ENCODE measurements around the gene RSPH3. TPM values are rescaled to one million over a fixed set of nuclear protein-coding genes. Genes with fewer than 3 reads are reported as not detected.
"Not testable (repeated sequence)": the region's sequence is repeated elsewhere in the genome, so short reads cannot be mapped to it uniquely, and the experiment has no call there.

The RSPH3 gene
- 8.6 TPM for total RNA-seq
- 5.8 TPM for polyA plus RNA-seq

- H3K4me3 ChIP-seq (ENCODE audit: low read depth, low read length), result peak within 1 kb of the TSS; percentile 73
- no peaks in the 10 kb centered on the region for H3K4me1 ChIP-seq (ENCODE audit: insufficient read depth)
- under 1% methylated on average over 50 of the region's 50 CpGs for WGBS
- peak; percentile 88 for DNase-seq (ENCODE audit: extremely low spot score)
- no peaks in the 10 kb centered on the region for H3K36me3 ChIP-seq (ENCODE audit: insufficient read depth)
- peak within 1 kb of the TSS; percentile 68 for H3K27ac ChIP-seq (ENCODE audit: low read depth)
Measured at GRCh38 chr6:158999666-159000403, at the start of gene RSPH3. Gene RSPH3 (minus strand): TSS chr6:159000202. CDS start chr6:158999550, 652 bp downstream.

GRCh38 chr6:159047891-159048685 lies 48.1 kb upstream of the RSPH3 start:
- WGBS, result 53% methylated on average over 10 of the region's 10 CpGs
- Histone ChIP-seq H3K36me3 (ENCODE audit: insufficient read depth) (no peaks in the 10 kb centered on the region), H3K27ac (ENCODE audit: low read depth) (no peak overlapping the region), H3K4me1 (ENCODE audit: insufficient read depth) (no peaks in the 10 kb centered on the region), H3K4me3 (ENCODE audit: low read depth, low read length) (no peak overlapping the region)
- no peak for DNase-seq (ENCODE audit: extremely low spot score)

GRCh38 chr6:159045801-159046200 lies 45.8 kb upstream of the RSPH3 start:
- Histone ChIP-seq H3K27ac (ENCODE audit: low read depth) (no peak overlapping the region), H3K4me1 (ENCODE audit: insufficient read depth) (no peaks in the 10 kb centered on the region), H3K36me3 (ENCODE audit: insufficient read depth) (peaks cover 2% of the 10 kb centered on the region), H3K4me3 (ENCODE audit: low read depth, low read length) (no peak overlapping the region)
- WGBS, result 82% methylated on average over 7 of the region's 7 CpGs
- DNase-seq (ENCODE audit: extremely low spot score), result no peak

- 29% methylated on average over 15 of the region's 15 CpGs for WGBS
- Histone ChIP-seq H3K4me3 (ENCODE audit: low read depth, low read length) (peak within 1 kb of the TSS; percentile 34), H3K4me1 (ENCODE audit: insufficient read depth) (no peaks in the 10 kb centered on the region), H3K27ac (ENCODE audit: low read depth) (no peak within 1 kb of the TSS), H3K36me3 (ENCODE audit: insufficient read depth) (peaks cover 2% of the 10 kb centered on the region)
- DNase-seq (ENCODE audit: extremely low spot score), result no peak
Measured at GRCh38 chr6:159044899-159045727, 45.1 kb upstream of the RSPH3 start, which contains the start of gene TAGAP. Gene TAGAP (minus strand): TSS chr6:159044991. CDS start chr6:159044146, 845 bp downstream.

GRCh38 chr6:159043947-159044346 lies 43.9 kb upstream of the RSPH3 start:
- 73% methylated on average over 7 of the region's 7 CpGs for WGBS
- peaks cover 2% of the 10 kb centered on the region for H3K36me3 ChIP-seq (ENCODE audit: insufficient read depth)
- no peak overlapping the region for H3K27ac ChIP-seq (ENCODE audit: low read depth)
- peak overlapping the region; percentile 23 for H3K4me3 ChIP-seq (ENCODE audit: low read depth, low read length)
- no peak for DNase-seq (ENCODE audit: extremely low spot score)
- H3K4me1 ChIP-seq (ENCODE audit: insufficient read depth), result no peaks in the 10 kb centered on the region

- DNase-seq (ENCODE audit: extremely low spot score), result no peak
- Histone ChIP-seq H3K4me1 (ENCODE audit: insufficient read depth) (no peaks in the 10 kb centered on the region), H3K36me3 (ENCODE audit: insufficient read depth) (peaks cover 2% of the 10 kb centered on the region), H3K4me3 (ENCODE audit: low read depth, low read length) (no peak overlapping the region), H3K27ac (ENCODE audit: low read depth) (no peak overlapping the region)
- WGBS, result 62% methylated on average over 6 of the region's 6 CpGs
Measured at GRCh38 chr6:159043251-159043650, 43.2 kb upstream of the RSPH3 start.

GRCh38 chr6:159042826-159043181 lies 42.8 kb upstream of the RSPH3 start:
- Histone ChIP-seq H3K27ac (ENCODE audit: low read depth) (no peak overlapping the region), H3K36me3 (ENCODE audit: insufficient read depth) (peaks cover 2% of the 10 kb centered on the region), H3K4me1 (ENCODE audit: insufficient read depth) (no peaks in the 10 kb centered on the region), H3K4me3 (ENCODE audit: low read depth, low read length) (no peak overlapping the region)
- DNase-seq (ENCODE audit: extremely low spot score), result no peak
- 19% methylated on average over 5 of the region's 5 CpGs for WGBS

- Histone ChIP-seq H3K4me1 (ENCODE audit: insufficient read depth) (no peaks in the 10 kb centered on the region), H3K4me3 (ENCODE audit: low read depth, low read length) (no peak overlapping the region), H3K27ac (ENCODE audit: low read depth) (peak overlapping the region; percentile 48), H3K36me3 (ENCODE audit: insufficient read depth) (peaks cover 2% of the 10 kb centered on the region)
- 59% methylated on average over 14 of the region's 14 CpGs for WGBS
- peak; percentile 32 for DNase-seq (ENCODE audit: extremely low spot score)
Measured at GRCh38 chr6:159042003-159042825, 42.2 kb upstream of the RSPH3 start.

- Histone ChIP-seq H3K4me3 (ENCODE audit: low read depth, low read length) (no peak overlapping the region), H3K36me3 (ENCODE audit: insufficient read depth) (peaks cover 2% of the 10 kb centered on the region), H3K4me1 (ENCODE audit: insufficient read depth) (no peaks in the 10 kb centered on the region), H3K27ac (ENCODE audit: low read depth) (no peak overlapping the region)
- 93% methylated on average over 7 of the region's 7 CpGs for WGBS
- no peak for DNase-seq (ENCODE audit: extremely low spot score)
Measured at GRCh38 chr6:159041181-159041580, 41.2 kb upstream of the RSPH3 start.

- WGBS, result 82% methylated on average over 1 of the region's 1 CpG
- H3K4me3 ChIP-seq (ENCODE audit: low read depth, low read length), result no peak overlapping the region
Measured at GRCh38 chr6:159039885-159040258, 39.9 kb upstream of the RSPH3 start.

GRCh38 chr6:159038914-159039884 lies 39.2 kb upstream of the RSPH3 start:
- Histone ChIP-seq H3K36me3 (ENCODE audit: insufficient read depth) (peaks cover 2% of the 10 kb centered on the region), H3K4me3 (ENCODE audit: low read depth, low read length) (no peak overlapping the region), H3K4me1 (ENCODE audit: insufficient read depth) (no peaks in the 10 kb centered on the region), H3K27ac (ENCODE audit: low read depth) (peak overlapping the region; percentile 11)
- no peak for DNase-seq (ENCODE audit: extremely low spot score)
- WGBS, result 66% methylated on average over 8 of the region's 8 CpGs

More at GRCh38 chr6:159039885-159040258, 39.9 kb upstream of the RSPH3 start:
- H3K4me1 ChIP-seq (ENCODE audit: insufficient read depth), result no peaks in the 10 kb centered on the region
- H3K27ac ChIP-seq (ENCODE audit: low read depth), result no peak overlapping the region
- DNase-seq (ENCODE audit: extremely low spot score), result no peak
- peaks cover 2% of the 10 kb centered on the region for H3K36me3 ChIP-seq (ENCODE audit: insufficient read depth)

- H3K4me1 ChIP-seq (ENCODE audit: insufficient read depth); H3K27ac ChIP-seq (ENCODE audit: low read depth); H3K36me3 ChIP-seq (ENCODE audit: insufficient read depth); H3K4me3 ChIP-seq (ENCODE audit: low read depth, low read length); DNase-seq (ENCODE audit: extremely low spot score): not testable (repeated sequence)
- WGBS, result 65% methylated on average over 12 of the region's 12 CpGs
Measured at GRCh38 chr6:159038318-159038717, 38.3 kb upstream of the RSPH3 start.

Data from urinary bladder (tissue), 4 donors.